A673 (cell line): ENCODE results near the gene SRGAP1. TPM values are rescaled to one million over a fixed set of nuclear protein-coding genes. Genes with fewer than 3 reads are reported as not detected.

Source experiments
- BruUV-seq: library from RNA; stranded (reverse); fragments of 400-500 nt; replicated peaks from 2 replicates; lab custom pipeline; 2021; lab: Mats Ljungman, UMichigan
- CTCF ChIA-PET: fragments of 300-600 bp; sonication (Branson Sonifier 250); formaldehyde crosslinking; loops from one replicate; lab custom pipeline; 2022; ENCODE audit warnings: antibody characterized with exemption; lab: Charles Lee
- POLR2A ChIA-PET: fragments of 300-600 bp; sonication (Branson Sonifier 250); formaldehyde crosslinking; loops from one replicate; lab custom pipeline; 2022; ENCODE audit warnings: antibody characterized with exemption; ENCODE audit not compliant: low non-redundant PET; lab: Charles Lee
- DNase-seq: peaks from one replicate; pipeline ENCODE4 v3.0.0-alpha.2; 2015; ENCODE audit warnings: low spot score
- H3K27ac ChIP-seq: fragments of 200-600 bp; sonication (generic); 2 replicates; pipeline ENCODE4 v1.5.1; 2016; ENCODE audit warnings: mixed run types, low read depth, mild to moderate bottlenecking, mixed read lengths, antibody characterized with exemption, low read length; ENCODE audit not compliant: poor library complexity, severe bottlenecking
- H3K27me3 ChIP-seq: fragments of 200-600 bp; sonication (generic); replicated peaks from 2 replicates; pipeline ENCODE4 v1.6.1; 2017; ENCODE audit warnings: mixed run types, low read depth, mild to moderate bottlenecking, mixed read lengths, antibody characterized with exemption, low read length; ENCODE audit not compliant: insufficient read depth, poor library complexity
- H3K36me3 ChIP-seq: fragments of 200-600 bp; sonication (generic); 2 replicates; pipeline ENCODE4 v1.6.1; 2016; ENCODE audit warnings: mixed run types, mild to moderate bottlenecking, mixed read lengths, antibody characterized with exemption, low read length; ENCODE audit not compliant: insufficient read depth, poor library complexity, severe bottlenecking
- H3K4me1 ChIP-seq: fragments of 200-600 bp; sonication (generic); 2 replicates; pipeline ENCODE4 v1.6.1; 2017; ENCODE audit warnings: mixed run types, mild to moderate bottlenecking, mixed read lengths, antibody characterized with exemption, low read length; ENCODE audit not compliant: insufficient read depth, poor library complexity, severe bottlenecking
- H3K4me3 ChIP-seq: fragments of 200-600 bp; sonication (generic); 2 replicates; pipeline ENCODE4 v1.5.1; 2016; ENCODE audit warnings: low read depth, mixed run types, mild to moderate bottlenecking, mixed read lengths, low read length; ENCODE audit not compliant: poor library complexity, severe bottlenecking
- H3K9me3 ChIP-seq: fragments of 200-600 bp; sonication (generic); 2 replicates; pipeline ENCODE4 v1.6.1; 2016; ENCODE audit warnings: mixed run types, low read depth, mild to moderate bottlenecking, mixed read lengths, antibody characterized with exemption, low read length; ENCODE audit not compliant: poor library complexity, severe bottlenecking
- CTCF ChIP-seq: fragments of 300-800, 200-600 bp; sonication (generic); conservative IDR thresholded peaks from 2 replicates; pipeline ENCODE4 v1.5.1; 2017; ENCODE audit warnings: low read depth, mild to moderate bottlenecking, antibody characterized with exemption, low read length, moderate library complexity, mixed read lengths
- EZH2 ChIP-seq: fragments of 200-600 bp; sonication (generic); IDR thresholded peaks from 2 replicates; pipeline ENCODE4 v1.6.1; 2017; ENCODE audit warnings: borderline replicate concordance, low read depth, mild to moderate bottlenecking, mixed read lengths, antibody characterized with exemption, low read length; ENCODE audit not compliant: poor library complexity, severe bottlenecking
- intact Hi-C: fragments of 100-400 bp; cut with micrococcal nuclease; formaldehyde crosslinking; loops from one replicate; pipeline ENCODE4 v1.10.0; 2022; ENCODE audit not compliant: unreplicated experiment
- total RNA-seq: library from RNA; stranded (reverse); gene quantifications from 2 replicates; pipeline ENCODE4 v1.2.3, GENCODE V29; 2021

SRGAP1 gene
- total RNA-seq, 1 experiment from 2014 or later, result 9.7 TPM

- no TSS peak for BruUV-seq
- POLR2A ChIA-PET, result no interaction called here
- H3K36me3 ChIP-seq, result no peaks in the 10 kb centered on the region
- CTCF ChIA-PET, result no interaction called here
- intact Hi-C loops, result no loop called here
- no peaks in the 10 kb centered on the region for H3K27me3 ChIP-seq
- H3K9me3 ChIP-seq, result no peaks in the 10 kb centered on the region
- no peak for TF ChIP-seq CTCF
- TF ChIP-seq EZH2, result no peak
- peaks cover 2% of the 10 kb centered on the region for H3K4me1 ChIP-seq
- DNase-seq, result no peak
- H3K4me3 ChIP-seq, result no peak overlapping the region
- no peak overlapping the region for H3K27ac ChIP-seq
Measured at GRCh38 chr12:64064706-64065105, 220.2 kb downstream of the SRGAP1 start.

GRCh38 chr12:64065881-64066451 is 221.5 kb downstream of the SRGAP1 start:
- intact Hi-C loops, result no loop called here
- TF ChIP-seq EZH2 (no peak), CTCF (no peak)
- CTCF ChIA-PET, result no interaction called here
- no peak for DNase-seq
- Histone ChIP-seq H3K4me1 (no peaks in the 10 kb centered on the region), H3K27ac (no peak overlapping the region), H3K36me3 (no peaks in the 10 kb centered on the region), H3K4me3 (no peak overlapping the region), H3K9me3 (no peaks in the 10 kb centered on the region), H3K27me3 (no peaks in the 10 kb centered on the region)
- BruUV-seq, result no TSS peak
- POLR2A ChIA-PET, result no interaction called here

GRCh38 chr12:64066776-64067175 is 222.3 kb downstream of the SRGAP1 start:
- no peak overlapping the region for H3K4me3 ChIP-seq
- H3K27me3 ChIP-seq, result no peaks in the 10 kb centered on the region
- ChIA-PET POLR2A (no interaction called here), CTCF (no interaction called here)
- no peaks in the 10 kb centered on the region for H3K36me3 ChIP-seq
- no peaks in the 10 kb centered on the region for H3K9me3 ChIP-seq
- H3K4me1 ChIP-seq, result no peaks in the 10 kb centered on the region
- H3K27ac ChIP-seq, result no peak overlapping the region
- no TSS peak for BruUV-seq
- TF ChIP-seq CTCF, result no peak
- no peak for TF ChIP-seq EZH2
- intact Hi-C loops, result no loop called here
- no peak for DNase-seq
